DND-41 (cell line): ENCODE results near the gene PKP2.

ENCODE experiments used
- ATAC-seq: fragments of 200-7000 bp; cut with Tn5 transposase; 3 replicates; pipeline ENCODE4 v1.9.1; 2021; ENCODE audit warnings: low read depth; ENCODE audit not compliant: insufficient read depth
- DNase-seq: peaks from one replicate; pipeline ENCODE4 v3.0.0-alpha.2; 2020
- H2AFZ ChIP-seq: 2 replicates; pipeline ENCODE4 v1.6.0; 2012; ENCODE audit warnings: low read depth, low read length
- H3K27ac ChIP-seq: 2 replicates; pipeline ENCODE4 v1.5.1; 2012; ENCODE audit warnings: low read length, inconsistent platforms
- H3K27me3 ChIP-seq: fragments of 200-600 bp; sonication (generic); 2 replicates; pipeline ENCODE4 v1.6.0; 2012; ENCODE audit warnings: low read length, mild to moderate bottlenecking, inconsistent platforms; ENCODE audit not compliant: insufficient read depth, poor library complexity
- H3K36me3 ChIP-seq: 2 replicates; pipeline ENCODE4 v1.5.1; 2012; ENCODE audit warnings: low read length, inconsistent platforms; ENCODE audit not compliant: insufficient read depth
- H3K4me1 ChIP-seq: 2 replicates; pipeline ENCODE4 v1.5.1; 2012; ENCODE audit warnings: mild to moderate bottlenecking, low read length; ENCODE audit not compliant: insufficient read depth
- H3K4me2 ChIP-seq: 2 replicates; pipeline ENCODE4 v1.6.0; 2012; ENCODE audit warnings: mild to moderate bottlenecking, moderate library complexity, low read length, inconsistent platforms; ENCODE audit not compliant: insufficient read depth
- H3K4me3 ChIP-seq, 2 experiments: fragments of 200-600 bp in 1 of 2; shearing (Covaris generic) in 1 of 2; 2 replicates each; pipeline ENCODE4 v1.5.1; 2012 to 2016; ENCODE audit warnings: inconsistent platforms in 2 of 2, low read length in 2 of 2, mild to moderate bottlenecking in 2 of 2, low read depth in 1 of 2, moderate library complexity in 1 of 2
- H3K79me2 ChIP-seq: 2 replicates; pipeline ENCODE4 v1.6.0; 2012; ENCODE audit warnings: low read length, inconsistent platforms; ENCODE audit not compliant: insufficient read depth
- H3K9ac ChIP-seq: 2 replicates; pipeline ENCODE4 v1.6.0; 2012; ENCODE audit warnings: low read depth, mild to moderate bottlenecking, inconsistent platforms, low read length, moderate library complexity
- H3K9me3 ChIP-seq: 2 replicates; pipeline ENCODE4 v1.5.1; 2012; ENCODE audit warnings: low read length, moderate library complexity, mild to moderate bottlenecking, inconsistent platforms; ENCODE audit not compliant: insufficient read depth, severe bottlenecking
- H4K20me1 ChIP-seq: 2 replicates; pipeline ENCODE4 v1.6.0; 2012; ENCODE audit warnings: low read length; ENCODE audit not compliant: insufficient read depth
- CTCF ChIP-seq: IDR thresholded peaks from 2 replicates; pipeline ENCODE4 v1.5.1; 2012; ENCODE audit warnings: borderline replicate concordance, low read length, moderate library complexity, mild to moderate bottlenecking; ENCODE audit not compliant: poor library complexity, severe bottlenecking; ENCODE audit errors: extremely low read depth
- EZH2 ChIP-seq: IDR thresholded peaks from 3 replicates; pipeline ENCODE4 v1.6.1; 2012; ENCODE audit warnings: borderline replicate concordance, low read depth, mild to moderate bottlenecking, moderate library complexity, low read length, inconsistent platforms; ENCODE audit not compliant: severe bottlenecking

PKP2 gene

GRCh38 chr12:32907898-32908476 lies 11.4 kb upstream of the PKP2 start:
- H3K27ac ChIP-seq: no peak overlapping the region
- no peak overlapping the region for H3K4me2 ChIP-seq
- no peaks in the 10 kb centered on the region for H3K4me1 ChIP-seq
- no peaks in the 10 kb centered on the region for H3K79me2 ChIP-seq
- H3K27me3 ChIP-seq: no peaks in the 10 kb centered on the region
- no peak overlapping the region for H3K4me3 ChIP-seq
- H3K36me3 ChIP-seq: no peaks in the 10 kb centered on the region
- DNase-seq: no peak
- H4K20me1 ChIP-seq: no peaks in the 10 kb centered on the region
- H3K9me3 ChIP-seq: no peaks in the 10 kb centered on the region
- ATAC-seq: no peak
- H2AFZ ChIP-seq: no peak overlapping the region
- TF ChIP-seq EZH2 (no peak), CTCF (no peak)
- no peak overlapping the region for H3K9ac ChIP-seq

- Histone ChIP-seq H3K27ac (no peak overlapping the region), H3K4me2 (no peak overlapping the region), H4K20me1 (no peaks in the 10 kb centered on the region), H3K36me3 (no peaks in the 10 kb centered on the region), H2AFZ (no peak overlapping the region), H3K79me2 (no peaks in the 10 kb centered on the region), H3K27me3 (no peaks in the 10 kb centered on the region), H3K9me3 (no peaks in the 10 kb centered on the region), H3K9ac (no peak overlapping the region), H3K4me1 (no peaks in the 10 kb centered on the region), H3K4me3 (no peak overlapping the region)
- ATAC-seq (no peak), DNase-seq (no peak)
- no peak for TF ChIP-seq EZH2
- TF ChIP-seq CTCF: no peak
Observed at GRCh38 chr12:32907166-32907565, 10.6 kb upstream of the PKP2 start.

- Histone ChIP-seq H3K4me3 (no peak overlapping the region), H2AFZ (no peak overlapping the region), H3K27ac (no peak overlapping the region), H3K79me2 (no peaks in the 10 kb centered on the region), H3K4me1 (no peaks in the 10 kb centered on the region), H3K36me3 (no peaks in the 10 kb centered on the region), H4K20me1 (no peaks in the 10 kb centered on the region), H3K9me3 (no peaks in the 10 kb centered on the region), H3K27me3 (no peaks in the 10 kb centered on the region), H3K9ac (no peak overlapping the region), H3K4me2 (no peak overlapping the region)
- ATAC-seq (no peak), DNase-seq (no peak)
- TF ChIP-seq EZH2: no peak
- no peak for TF ChIP-seq CTCF
Observed at GRCh38 chr12:32906399-32907165, 10.0 kb upstream of the PKP2 start.
